AG09309 (cell line): ENCODE results near the gene KLHL17.

Source experiments
- DNase-seq: peaks from one replicate; pipeline ENCODE4 v3.0.0-alpha.2; 2010; ENCODE audit warnings: low read depth
- H3K4me3 ChIP-seq: 2 replicates; pipeline ENCODE4 v1.5.1; 2011; ENCODE audit warnings: mild to moderate bottlenecking, low read depth, low read length, moderate library complexity; ENCODE audit not compliant: control insufficient read depth
- TF ChIP-seq, protein P1 (sequence below): IDR thresholded peaks from 2 replicates; pipeline ENCODE4 v1.5.1; 2011; ENCODE audit warnings: mild to moderate bottlenecking, low read depth, low read length, inconsistent platforms; ENCODE audit not compliant: insufficient read depth, control insufficient read depth; ENCODE audit errors: missing control alignments

KLHL17 gene

DNA sequence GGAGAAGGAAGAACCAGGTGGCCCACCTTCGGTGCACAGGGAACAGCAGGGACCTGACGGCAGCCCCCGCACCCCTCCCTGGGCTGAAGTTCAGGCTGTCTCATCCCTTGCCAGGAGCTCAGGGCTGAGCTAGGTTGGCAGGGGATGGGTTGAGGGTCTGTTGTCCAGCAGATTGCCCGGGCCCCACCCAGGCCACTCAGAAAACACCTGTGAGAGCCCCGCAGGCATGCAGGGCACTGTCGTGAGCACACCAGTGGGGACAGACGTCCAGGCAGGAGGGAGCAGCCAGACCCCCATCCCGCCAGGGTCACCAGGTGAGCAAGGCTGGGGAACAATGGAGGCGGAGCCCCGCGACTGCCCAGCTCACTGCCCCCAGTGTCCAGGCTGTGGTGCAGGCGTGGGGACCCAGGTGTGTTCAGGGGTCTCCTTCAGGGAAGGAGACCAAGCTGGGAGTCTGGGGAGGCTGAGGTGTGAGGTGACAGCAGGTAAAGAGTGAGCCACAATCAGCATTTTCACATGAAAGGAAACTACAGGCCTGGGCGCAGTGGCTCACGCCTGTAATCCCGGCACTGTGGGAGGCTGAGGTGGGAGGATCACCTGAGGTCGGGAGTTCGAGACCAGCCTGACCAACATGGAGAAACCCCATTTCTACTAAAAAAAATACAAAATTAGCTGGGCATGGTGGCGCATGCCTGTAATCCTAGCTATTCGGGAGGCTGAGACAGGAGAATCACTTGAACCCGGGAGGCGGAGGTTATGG, 46.1 kb upstream of the KLHL17 start:
- H3K4me3 ChIP-seq: no peak overlapping the region
- TF ChIP-seq, protein P1, sequence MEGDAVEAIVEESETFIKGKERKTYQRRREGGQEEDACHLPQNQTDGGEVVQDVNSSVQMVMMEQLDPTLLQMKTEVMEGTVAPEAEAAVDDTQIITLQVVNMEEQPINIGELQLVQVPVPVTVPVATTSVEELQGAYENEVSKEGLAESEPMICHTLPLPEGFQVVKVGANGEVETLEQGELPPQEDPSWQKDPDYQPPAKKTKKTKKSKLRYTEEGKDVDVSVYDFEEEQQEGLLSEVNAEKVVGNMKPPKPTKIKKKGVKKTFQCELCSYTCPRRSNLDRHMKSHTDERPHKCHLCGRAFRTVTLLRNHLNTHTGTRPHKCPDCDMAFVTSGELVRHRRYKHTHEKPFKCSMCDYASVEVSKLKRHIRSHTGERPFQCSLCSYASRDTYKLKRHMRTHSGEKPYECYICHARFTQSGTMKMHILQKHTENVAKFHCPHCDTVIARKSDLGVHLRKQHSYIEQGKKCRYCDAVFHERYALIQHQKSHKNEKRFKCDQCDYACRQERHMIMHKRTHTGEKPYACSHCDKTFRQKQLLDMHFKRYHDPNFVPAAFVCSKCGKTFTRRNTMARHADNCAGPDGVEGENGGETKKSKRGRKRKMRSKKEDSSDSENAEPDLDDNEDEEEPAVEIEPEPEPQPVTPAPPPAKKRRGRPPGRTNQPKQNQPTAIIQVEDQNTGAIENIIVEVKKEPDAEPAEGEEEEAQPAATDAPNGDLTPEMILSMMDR: no peak
- no peak for DNase-seq

DNA sequence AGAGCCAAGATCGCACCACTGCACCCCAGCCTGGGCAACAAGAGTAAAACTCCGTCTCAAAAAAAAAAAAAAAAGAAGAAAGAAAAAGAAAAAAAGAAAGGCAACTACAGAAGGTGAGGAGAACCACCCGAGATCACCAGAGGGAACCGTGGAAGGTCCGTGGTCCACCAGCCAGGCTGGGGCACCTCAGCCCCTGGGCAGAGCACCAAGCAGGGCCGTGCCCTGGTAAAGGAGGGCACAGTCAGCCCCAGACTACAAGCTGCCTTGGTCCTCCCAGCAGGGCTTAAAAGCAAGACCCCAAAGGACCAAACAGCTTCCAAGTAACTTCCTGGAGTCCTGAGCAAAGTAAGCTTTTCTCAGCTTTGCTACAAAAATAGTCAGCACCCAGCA, 45.5 kb upstream of the KLHL17 start:
- DNase-seq: no peak
- H3K4me3 ChIP-seq: no peak overlapping the region
- TF ChIP-seq, protein P1: no peak

DNA sequence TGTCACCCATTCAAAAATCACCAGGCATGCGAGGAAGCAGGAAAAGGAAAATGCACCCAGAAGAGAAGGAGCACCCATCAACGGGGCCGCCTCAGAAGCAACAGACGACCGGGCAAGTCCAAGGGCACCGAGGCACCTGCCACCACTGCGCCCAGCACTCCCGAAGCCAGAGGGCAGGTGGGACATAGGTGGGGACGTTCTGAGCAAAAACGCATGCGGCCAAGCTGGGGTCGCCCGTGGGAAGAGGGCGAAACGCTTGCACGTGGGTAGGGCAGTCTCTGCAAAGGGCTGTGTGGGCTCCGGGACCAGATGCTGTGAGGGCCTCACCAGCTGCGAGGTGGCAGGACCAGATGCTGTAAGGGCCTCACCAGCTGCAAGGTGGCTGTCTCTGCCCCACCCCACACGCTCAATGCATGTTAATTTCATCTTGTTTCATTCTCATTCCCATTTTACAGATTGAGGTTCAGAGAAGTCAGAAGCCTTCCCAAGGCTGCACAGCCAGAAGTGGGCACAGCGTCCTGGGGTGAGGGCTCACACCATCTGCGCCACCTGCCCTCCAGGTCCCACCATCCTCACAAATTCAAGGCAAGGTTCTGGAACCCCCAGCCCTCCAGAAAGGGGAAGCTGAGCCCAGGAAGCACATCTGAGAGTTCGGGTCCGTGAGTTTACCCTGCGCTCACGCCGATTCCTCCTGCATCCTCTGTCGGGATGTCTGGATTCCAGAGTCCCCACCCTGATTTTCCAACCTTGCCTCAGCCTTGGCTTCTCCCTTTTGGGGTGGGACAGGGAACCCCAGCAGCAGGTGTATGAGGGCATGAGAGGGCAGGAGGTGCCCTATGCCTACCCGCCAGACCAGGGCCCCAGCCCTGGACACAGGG, 44.9 kb upstream of the KLHL17 start:
- no peak overlapping the region for H3K4me3 ChIP-seq
- TF ChIP-seq, protein P1: no peak
- no peak for DNase-seq

DNA sequence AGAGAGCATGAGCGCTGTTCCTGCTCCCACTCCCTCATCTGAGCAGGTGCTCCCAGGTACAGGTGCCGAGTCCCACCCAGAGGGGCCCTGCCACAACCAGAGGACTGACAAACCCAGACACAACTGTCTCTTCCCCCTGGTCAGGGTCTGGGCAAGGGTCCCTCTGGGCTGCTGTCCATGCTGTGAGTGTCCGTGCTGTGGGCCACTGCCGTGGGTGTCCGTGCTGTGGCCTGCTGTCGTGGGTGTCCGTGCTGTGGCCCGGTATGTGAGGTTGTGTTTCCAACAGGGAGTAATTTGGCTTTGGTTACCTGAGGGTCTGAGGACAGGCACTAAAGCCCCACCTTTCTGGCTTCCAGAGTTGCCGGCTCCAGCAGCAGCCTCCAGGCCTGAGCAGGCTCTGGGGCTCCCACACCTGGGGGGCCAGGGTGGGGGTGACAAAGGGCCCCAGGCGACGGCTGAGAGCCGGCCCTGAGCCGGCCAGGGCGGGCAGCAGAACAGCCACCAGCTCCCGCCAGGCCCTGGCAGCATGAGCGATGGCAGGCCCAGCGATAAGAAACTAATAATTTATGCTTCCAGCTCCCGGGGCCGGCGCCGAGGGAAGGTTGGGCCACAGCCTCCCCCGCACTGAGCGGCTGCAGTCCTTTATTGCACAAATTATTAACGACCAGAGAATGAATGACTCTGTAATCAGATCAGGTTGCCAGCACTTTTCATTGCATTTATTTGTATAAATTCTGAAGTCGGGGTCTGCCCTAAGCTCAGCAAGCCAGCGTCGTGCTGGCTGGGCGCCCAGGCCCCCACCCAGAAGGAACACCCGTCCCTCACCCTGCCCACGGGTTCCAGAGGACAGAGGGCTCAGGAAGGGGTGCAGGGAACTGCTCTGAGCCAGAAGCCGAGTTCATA, 44.0 kb upstream of the KLHL17 start:
- no peak overlapping the region for H3K4me3 ChIP-seq
- no peak for DNase-seq
- TF ChIP-seq, protein P1: no peak

DNA sequence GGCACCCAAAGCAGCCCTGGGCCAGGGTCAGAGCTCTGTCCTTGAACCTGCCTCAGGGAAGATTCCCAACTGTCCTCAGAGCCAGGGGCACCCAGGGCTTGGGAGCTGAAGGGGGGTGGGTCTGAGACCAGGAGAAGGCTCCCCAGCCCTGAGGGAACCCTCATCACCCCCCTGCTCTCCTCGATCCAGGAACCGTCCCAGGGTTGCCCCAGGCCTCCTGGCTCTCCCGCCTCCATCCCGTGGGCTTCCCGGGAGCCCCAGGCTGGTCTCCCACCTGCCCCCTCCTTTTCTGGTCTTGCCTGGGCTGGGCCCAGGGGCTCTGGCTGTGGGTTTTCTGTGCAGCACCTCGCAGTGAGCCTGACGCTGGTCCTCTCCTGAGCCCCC, 43.3 kb upstream of the KLHL17 start:
- TF ChIP-seq, protein P1: no peak
- H3K4me3 ChIP-seq: no peak overlapping the region
- no peak for DNase-seq

DNA sequence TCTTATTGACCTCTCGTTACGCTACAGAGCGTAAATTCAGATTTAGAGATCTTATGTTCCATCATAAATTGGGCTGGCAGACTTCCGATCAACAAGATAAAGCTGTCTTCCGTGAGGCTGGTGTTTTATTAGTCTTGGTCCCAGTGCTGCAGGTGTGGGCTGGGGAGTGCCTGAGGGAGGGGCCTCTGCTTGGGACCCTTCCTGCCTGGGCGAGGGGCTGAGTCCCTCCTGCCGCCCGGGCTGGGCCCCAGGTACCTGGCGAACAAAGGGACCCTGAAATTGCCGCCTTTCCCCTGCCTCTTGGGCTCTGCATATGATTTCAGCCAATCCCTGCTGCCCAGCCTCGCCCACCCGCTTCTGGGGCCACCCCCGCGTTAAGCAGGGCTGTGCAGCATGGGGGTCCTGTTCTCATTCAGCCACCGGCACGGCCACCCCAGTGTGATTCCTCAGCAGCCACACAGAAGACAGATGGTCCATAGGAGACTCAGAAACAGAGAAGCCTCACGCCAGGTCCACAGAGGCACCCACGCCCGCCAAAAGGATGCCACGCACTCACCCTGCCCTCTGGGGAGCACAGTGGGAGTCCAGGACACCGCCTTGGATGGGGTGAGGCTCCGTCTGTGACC, 42.8 kb upstream of the KLHL17 start:
- H3K4me3 ChIP-seq: no peak overlapping the region
- no peak for DNase-seq
- TF ChIP-seq, protein P1: no peak
